Measurements from ENCODE around the gene NXN.
"Not testable (repeated sequence)": the region's sequence is repeated elsewhere in the genome, so short reads cannot be mapped to it uniquely, and the experiment has no call there.

The NXN gene

DNA sequence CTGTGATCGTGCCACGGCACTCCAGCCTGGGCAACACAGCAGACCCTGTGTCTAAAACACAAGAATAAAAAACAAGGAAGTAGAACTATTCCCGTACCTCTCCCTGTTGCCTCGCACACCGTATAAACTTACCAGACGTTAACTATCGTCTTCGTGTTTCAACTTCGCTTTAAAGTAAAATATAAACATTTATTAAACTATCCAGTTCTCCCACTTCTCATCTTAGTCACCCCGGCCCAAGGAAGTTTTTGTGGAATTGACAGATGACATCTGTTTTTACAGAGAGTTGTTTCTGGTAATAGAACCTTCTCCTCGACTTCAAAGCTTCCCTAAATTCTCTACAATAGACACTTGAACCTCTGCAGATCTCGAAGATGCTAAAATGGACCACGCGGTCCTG lies 83.1 kb downstream of the NXN start:
- no peak for DNase-seq (ENCODE audit: low read depth in 3 of 3, low spot score in 1 of 3)

DNA sequence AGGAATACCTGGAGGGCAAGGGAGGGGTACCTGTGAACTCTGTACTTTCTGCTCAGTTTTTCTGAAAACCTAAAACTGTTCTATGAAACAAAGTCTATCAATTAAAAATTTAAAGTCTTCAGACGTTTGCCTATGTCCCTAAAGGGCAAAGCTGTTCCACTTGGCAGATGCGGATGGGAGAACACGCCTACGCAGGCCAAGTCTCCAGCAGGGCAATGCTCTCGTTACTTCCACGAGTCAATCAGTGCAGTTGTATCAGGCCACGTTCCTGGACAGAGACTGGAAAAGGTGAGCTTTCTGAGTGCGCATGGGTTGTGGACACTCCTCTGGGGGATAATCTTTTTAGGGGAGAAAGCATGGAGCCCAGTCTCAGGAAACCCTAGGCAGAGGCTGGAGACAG lies 86.6 kb downstream of the NXN start:
- no peak for DNase-seq (ENCODE audit: low read depth in 3 of 3, low spot score in 1 of 3)

DNA sequence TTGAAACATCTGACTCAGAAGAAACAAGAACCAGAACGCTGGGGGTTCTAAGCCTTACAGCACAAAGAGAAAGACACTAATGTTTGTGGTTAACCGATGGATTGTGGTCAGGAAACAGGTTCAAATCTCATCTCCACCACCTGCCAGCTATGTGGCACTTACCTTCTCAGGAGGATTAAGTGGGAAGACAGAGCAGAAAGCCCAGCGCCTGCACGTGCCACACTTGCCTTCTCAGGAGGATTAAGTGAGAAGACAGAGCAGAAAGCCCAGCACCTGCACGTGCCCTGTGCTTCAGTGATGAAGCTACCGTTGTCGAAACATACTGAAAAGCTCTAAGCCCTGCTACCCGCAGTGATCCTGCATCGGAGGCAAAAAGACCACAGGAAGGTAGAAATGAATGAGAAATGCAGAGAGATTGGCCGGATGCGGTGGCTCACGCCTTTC lies 90.6 kb downstream of the NXN start:
- no peak for DNase-seq (ENCODE audit: low read depth in 3 of 3, low spot score in 1 of 3)

DNA sequence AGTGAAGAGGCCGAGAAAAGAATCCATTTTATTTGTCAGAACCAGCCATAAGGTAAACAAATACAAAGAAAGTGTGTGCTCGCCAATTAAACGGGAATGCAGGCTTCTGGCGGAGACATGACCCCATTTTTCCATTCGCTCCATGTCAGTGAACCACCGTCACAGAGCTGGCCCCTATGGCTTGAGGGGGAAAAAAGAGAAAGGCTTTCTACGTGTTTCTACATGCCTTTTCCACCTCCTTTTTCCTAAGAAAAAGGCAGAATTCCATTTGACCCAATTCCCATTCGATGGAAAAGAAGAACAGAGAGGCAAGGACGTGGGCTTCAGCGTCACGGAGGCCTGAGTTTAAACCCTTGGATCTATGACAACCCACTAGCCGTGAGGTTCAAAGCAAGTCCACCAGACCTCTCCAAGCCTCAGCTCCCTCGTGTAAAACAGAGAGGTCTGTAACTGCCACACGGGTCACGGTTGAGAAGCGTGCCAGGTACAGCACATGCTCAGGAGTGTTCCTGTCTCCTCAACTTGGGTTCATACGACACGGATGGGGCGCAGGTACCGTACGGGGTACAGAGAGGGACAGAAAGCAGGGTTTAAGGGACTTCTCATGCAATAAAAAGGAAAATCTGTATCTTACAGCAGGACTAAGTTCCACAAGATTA lies 91.9 kb downstream of the NXN start:
- no peak for DNase-seq (ENCODE audit: low read depth in 3 of 3, low spot score in 1 of 3)

DNA sequence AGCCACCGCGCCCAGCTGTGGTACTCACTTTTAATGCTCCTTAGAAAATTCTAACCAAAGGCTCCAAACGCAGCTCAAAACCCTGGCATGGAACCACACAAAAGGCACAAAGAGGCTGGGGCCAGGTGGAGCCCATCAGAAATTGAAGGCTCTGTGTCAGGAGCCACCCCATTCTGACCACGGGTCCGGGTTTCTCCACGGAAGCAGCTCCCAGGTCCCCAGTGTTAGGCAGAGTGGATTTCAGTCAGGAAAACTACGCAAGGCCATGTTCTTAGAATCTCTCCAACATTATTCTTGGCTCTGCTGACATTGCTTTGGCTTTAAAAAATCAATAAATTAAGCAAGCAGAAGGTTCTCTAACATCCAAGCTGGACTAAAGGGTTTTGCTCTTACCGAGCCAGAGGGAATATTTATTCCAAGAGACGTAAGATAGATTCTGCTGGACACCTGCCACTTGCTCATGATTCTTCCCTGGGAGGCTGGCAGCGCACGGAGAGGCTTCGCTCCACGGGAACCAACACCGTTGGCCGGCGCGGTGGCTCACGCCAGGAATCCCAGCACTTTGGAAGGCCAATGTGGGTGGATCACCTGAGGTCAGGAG lies 93.5 kb downstream of the NXN start:
- no peak for DNase-seq (ENCODE audit: low read depth in 3 of 3, low spot score in 1 of 3)

DNA sequence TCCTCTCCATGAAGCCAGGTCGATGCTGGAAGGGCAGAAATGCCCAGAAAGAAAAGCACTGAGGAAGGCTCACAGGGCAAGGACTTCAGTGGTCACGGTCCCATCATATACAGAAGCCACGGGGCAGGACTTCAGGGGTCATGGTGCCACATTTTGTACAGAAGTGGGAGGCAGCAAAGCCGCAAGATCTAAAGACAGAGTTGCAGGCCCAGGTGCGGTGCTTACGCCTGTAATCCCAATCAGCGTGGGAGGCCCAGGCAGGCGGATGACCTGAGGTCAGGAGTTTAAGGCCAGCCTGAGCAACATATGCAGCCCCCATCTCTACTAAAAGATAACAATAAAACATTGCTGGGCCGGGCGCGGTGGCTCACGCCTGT lies 96.0 kb downstream of the NXN start:
- no peak for DNase-seq (ENCODE audit: low read depth in 3 of 3, low spot score in 1 of 3)

DNA sequence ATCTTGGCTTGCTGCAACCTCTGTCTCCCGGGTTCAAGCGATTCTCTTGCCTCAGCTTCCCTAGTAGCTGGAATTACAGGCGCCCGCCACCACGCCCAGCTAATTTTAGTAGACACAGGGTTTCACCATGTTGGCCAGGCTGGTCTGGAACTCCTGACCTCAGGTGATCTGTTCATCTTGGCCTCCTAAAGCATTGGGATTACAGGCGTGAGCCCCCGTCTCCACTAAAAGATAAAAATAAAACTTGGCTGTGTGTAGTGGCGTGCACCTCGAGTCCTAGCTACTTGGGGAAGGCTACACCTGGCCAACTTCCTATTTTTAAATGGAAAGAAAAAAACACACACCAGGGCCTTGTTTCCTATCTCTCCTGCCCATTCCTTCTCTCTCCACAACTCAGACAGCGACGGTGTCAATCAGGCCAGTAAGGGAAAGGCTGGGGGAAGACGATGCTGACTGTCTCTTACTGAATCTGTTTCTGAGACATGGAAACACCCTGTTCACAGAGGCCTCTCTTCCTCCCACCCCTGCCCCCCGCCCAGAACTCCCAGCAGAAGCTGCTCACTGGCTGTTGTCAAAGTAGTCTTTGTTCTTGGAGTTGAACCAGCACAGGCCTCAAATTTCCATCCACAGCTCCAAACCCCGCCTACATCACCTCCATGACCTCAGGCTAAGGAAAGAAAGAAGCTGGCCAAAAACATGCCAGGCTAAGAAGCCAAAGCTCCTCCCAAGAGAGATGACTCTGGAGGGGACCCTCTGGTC lies 96.6 kb downstream of the NXN start:
- no peak for DNase-seq (ENCODE audit: low read depth in 3 of 3, low spot score in 1 of 3)

DNA sequence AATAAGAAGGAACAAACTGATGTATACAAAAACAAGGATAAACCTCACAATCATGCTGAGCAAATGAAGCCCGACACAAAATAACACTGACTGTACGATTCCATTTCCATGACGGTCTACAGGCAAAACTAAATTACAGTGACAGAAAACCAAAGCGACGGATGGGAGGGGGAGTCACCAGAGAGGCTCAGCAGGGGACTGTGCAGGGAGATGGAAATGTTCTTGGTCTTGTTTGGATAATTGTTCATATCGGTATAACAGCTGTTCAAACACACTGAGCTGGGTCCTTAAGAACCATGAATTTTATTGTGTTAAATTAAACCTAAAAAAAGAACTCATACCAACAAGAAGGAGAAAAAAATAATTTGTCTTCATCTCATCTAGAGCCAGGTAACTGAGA lies 97.8 kb downstream of the NXN start:
- DNase-seq (ENCODE audit: low read depth in 3 of 3, low spot score in 1 of 3), result no peak

DNA sequence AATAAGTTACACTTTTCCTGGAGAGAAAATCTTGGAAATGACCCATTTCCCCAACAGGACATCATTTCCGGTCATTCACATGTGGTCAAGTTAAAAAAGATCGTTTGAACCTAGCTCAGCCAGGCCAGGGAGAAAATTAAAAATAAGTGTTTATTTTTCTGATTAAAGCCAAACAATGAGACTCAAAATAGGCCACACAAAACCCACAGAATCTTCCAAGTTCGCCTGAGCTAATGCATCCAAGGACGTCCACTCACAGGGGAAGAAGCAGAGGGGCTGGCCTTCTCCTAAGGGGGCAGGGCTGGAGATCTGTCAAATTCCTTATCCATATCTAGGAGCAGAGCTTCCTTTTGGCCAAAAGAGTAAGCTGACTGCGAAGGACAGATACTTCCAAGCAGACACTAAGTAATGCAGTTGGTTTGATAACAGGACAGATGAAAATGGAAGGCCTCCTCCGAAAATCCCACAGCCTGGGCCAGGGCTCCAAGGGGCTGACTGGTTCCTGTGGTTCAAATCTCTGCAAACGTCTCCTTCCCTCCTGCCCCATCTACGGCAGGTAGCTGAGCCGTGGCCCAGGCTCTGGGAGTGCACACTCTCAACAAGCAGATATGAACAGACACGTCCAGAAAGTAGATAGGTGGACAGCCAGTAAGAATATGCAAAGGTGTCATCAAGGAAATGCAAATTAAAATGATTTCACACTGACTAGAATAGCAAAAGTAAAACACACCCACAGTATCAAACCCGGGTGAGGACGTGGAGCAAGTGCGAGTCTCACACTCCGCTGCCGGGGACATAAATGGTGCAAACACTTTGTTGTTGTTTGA lies 98.9 kb downstream of the NXN start:
- DNase-seq (ENCODE audit: low read depth in 3 of 3, low spot score in 1 of 3), result no peak

DNA sequence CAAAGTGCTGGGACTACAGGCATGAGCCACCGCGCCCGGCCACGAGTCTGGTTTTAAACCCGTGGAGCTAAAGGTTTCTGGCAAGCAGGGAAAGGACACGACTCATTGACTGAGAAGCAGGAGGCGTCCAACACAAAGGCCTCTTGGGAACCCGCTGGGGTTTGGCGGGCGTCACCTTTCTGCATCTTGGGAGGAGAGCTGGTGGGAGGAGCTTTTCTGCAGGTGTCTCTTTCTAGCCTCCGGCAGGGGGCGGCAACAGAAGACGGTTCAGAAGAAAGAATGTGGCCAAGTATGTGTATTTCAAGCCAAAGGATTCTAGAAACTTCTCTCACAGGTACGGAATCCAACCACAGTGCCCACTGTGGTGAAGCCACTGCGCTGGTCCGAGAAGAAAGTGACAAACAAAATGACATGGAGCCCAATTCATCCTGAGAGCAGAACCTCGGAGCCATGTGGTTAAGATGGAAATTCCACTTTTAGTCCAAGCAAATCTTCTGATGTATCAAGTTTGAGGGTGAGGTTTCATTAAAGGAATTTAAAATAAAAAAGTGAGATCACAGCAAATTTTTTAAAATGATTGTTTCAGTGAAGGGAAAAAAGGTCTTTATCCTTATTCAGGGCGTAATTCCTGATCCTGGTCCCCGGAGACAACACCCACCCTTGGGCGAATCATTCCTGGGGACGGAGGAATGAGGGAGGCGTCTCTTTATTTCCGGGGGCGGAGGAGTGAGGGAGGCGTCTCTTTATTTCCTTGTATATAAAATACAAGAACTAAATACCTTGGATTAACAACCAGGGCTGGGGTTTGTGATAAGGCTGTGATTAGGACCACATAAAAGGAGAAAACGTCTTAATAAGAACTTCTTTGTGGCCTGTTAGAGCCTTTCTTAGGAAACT lies 99.8 kb downstream of the NXN start:
- peak; percentile 7 to 39 (median 24) for DNase-seq (ENCODE audit: low read depth in 3 of 3, low spot score in 1 of 3)

DNA sequence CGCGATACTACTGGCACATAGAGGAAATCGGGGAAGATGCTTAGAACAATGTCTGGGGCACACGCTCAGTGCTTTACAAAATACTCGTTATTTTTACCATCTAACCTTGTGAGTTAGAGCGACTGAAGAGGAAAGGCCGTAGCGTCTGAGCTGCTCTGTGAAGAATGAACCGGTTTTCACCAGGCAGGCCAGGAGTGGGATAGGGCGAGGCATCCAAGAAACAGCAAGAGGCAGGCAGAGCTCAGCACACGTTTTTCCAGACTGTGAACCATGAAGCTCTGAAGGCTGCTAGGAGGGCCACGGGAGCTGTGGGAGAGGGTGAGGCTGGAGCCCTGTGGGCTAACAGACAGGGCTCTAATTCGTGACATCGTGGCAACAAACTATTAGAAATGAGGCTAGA lies 101.9 kb downstream of the NXN start:
- no peak for DNase-seq (ENCODE audit: low read depth in 3 of 3, low spot score in 1 of 3)

DNA sequence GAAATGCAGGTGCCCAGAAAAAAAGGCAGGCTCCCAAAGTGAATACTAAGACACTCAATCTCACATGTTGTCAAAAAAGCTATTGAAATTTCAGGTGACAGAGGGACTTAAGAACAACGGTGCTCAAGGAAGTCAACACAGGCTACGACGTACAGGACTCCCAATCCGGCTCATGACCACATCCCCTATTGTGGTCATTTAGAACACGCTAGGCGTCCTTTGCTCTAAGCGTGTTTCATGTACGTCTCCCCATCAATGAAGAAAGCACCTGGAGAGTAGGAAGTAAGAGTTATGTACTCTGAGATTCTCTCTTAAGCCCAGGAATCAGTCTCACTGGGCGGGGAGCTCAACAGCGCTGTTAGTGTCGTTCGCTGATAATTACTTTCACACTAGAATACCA lies 103.3 kb downstream of the NXN start:
- DNase-seq (ENCODE audit: low read depth in 3 of 3, low spot score in 1 of 3), result no peak

DNA sequence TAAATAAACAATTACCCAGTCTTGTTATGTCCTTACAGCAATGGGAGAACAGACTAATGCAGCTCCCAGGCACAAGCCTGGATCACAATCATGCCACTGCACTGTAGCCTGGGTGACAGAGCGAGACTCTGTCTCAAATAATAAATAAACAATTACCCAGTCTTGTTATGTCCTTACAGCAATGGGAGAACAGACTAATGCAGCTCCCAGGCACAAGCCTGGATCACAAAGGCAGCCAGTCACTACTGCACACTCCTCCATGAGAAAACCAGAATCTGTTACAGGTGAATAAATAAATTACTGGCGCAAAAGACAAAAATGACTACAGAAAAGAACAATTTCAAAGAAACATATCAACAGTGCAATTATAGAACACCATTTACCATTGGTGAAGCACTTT lies 105.0 kb downstream of the NXN start:
- not testable (repeated sequence) for DNase-seq (ENCODE audit: low read depth in 3 of 3, low spot score in 1 of 3)

DNA sequence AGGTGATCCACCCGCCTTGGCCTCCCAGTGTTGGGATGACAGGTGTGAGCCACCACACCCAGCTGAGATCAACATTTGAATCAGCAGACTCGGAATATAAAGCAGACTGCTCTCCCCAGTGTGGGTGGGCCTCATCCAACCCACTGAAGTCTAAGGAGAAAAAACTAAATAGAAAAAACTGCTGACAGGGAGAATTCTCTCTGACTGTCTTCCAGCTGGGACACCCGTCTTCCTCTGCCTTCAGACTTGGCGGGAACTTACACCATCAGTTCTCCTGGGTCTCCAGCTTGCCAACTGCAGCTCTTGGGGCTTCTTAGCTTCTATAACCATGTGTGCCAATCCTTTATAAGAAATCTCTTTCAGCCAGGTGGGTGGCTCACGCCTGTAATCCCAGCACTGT lies 106.7 kb downstream of the NXN start:
- no peak for DNase-seq (ENCODE audit: low read depth in 3 of 3, low spot score in 1 of 3)

DNA sequence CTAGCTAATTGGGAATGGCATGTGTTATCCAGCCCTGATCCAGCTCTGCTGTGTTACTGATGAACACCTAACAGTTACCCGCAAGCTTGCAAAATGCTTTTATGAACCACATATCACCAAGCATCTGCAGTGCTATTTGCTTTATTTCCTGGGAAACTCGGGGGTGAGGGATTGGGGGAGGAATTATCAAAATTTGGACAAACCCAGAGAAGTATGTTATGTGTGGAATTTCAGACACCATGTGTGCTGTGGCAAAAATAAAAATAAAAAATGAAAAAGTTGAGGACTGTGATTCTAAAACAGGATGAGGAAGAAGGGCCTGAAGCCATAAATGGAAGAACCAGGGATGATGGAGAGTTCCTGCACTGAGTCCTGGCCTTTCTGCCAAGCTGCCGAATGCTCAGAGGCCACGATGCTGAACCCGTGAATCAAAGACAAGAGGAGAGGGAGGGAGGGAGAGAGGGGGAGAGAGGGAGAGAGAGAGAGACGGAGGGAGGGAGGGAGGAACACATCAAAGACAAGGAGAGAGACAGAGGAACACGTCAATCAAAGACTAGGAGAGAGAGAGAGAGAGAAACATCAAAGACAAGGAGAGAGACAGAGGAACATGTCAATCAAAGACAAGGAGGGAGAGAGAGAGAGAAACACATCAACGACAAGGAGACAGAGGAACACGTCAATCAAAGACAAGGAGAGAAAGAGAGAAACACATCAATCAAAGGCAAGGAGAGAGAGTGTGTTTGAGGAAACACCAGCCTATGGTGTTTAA lies 107.6 kb downstream of the NXN start:
- no peak for DNase-seq (ENCODE audit: low read depth in 3 of 3, low spot score in 1 of 3)

DNA sequence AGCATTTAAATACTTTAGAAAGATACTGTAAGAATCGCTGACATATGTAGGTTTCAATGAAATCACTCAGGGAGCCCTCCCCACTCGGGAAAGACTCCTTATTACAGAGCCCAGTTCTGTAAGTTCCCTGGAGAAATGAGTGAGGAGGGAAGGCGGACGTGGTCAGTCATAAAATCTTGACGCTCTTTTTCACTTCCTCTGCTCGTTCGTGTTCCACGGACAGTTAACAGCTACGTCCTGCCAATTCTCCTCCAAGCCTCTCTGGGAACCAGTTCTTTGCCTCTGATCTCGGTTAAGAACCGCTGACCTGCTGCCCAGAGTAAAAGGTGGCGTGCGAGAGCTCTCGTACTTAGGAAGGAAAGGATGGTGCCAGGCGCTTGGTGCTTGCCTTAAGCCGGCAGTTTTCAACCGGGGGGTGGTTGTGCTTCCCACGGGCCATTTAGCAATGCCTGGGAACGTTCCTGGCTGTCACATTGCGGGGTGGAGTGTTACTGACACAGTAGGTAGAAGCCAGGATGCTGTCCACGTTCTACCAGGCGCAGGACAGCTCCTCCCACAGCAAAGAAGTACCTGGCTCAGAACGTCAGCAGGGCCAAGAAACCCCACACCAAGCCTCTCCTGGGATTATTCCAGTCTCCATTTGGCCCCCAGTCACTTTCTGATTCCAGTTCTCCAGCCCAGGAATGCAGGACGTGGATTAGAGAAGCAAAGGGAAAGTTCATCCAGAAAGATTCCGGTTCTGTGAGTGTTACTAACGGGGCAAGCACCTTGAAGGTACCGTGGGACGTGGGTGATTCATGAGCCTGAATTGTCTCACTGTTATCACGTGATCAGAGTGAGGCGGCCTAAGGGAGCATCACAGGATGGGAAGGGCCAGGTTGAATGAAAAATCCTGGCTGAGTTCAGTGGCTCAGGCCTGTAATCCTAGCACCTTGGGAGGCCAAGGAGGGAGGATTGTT lies 109.7 kb downstream of the NXN start:
- DNase-seq (ENCODE audit: low read depth in 3 of 3, low spot score in 1 of 3), result no peak

DNA sequence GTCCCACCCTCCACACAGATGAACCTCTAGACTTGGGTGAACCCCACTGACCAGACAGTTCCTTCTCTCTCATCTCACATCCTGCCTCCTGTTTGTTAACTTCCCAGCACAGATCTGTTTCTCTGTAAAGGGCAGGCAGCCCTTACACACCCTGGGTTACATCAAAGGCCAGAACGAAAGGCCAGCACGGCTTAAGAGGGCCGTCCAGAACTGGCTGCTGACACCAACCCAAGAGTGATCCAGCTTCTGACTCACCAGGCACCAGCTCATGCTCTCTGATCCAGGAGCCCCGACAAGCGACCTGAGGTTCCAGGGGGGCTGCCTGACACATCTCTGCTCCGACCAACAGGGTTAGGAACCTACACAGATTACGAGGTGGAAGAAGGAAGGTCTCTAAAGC lies 110.5 kb downstream of the NXN start:
- DNase-seq (ENCODE audit: low read depth in 3 of 3, low spot score in 1 of 3), result no peak

DNA sequence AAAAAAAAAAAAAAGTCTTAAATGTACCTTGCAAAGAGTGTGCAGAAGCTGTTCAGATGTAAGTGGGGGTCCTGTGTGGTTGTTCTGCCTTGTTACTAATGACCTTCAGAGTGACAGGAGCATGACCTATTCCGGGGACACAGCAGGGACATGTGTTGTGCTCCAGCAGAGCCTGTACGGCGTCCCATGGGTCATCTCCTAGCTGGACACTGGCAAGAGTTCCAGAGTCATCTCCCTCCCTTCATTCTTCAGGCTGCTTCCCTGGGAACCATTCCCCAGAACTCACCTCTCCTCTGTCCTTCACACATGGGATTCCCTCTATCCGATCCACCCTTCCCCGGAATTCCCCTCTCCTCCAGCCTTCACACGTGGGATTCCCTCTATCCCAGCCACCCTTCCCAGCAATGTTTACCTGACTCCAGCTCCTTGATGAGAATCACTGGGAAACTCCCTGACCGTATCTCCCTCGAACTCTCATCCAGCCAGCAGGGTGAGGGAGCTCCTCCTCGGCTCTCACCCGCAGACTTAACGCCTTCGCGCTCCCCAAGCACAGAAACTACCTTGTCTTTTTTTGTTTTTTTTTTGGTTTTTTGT lies 111.6 kb downstream of the NXN start:
- DNase-seq (ENCODE audit: low read depth in 3 of 3, low spot score in 1 of 3), result no peak
